ENCODE results near the gene TRIM17.

GRCh38 chr1:228371741-228372182, 44.9 kb downstream of the TRIM17 start:
- no peak for TF ChIP-seq CTCF (optimal IDR thresholded peaks at IDR 0.05 in 1 of 3, IDR thresholded peaks at IDR 0.05 in 1 of 3, conservative IDR thresholded peaks at IDR 0.05 in 1 of 3; ENCODE audit: extremely low read depth in 1 of 3, insufficient read depth in 2 of 3, low read length in 3 of 3)
- no peak for TF ChIP-seq EZH2 (IDR thresholded peaks at IDR 0.05; ENCODE audit: low read length)
